Fibroblast of lung (primary cell): ENCODE results near the gene WNT9A.

Experiments used
- EZH2 ChIP-seq: IDR thresholded peaks from 2 replicates; pipeline ENCODE4 v1.5.1; 2012; ENCODE audit warnings: low read length, control low read depth, mild to moderate bottlenecking; ENCODE audit errors: missing control alignments
- TF ChIP-seq, protein P1 (sequence below), 2 donors: IDR thresholded peaks in 1 of 2; conservative IDR thresholded peaks in 1 of 2; 1 replicate in 1 of 2; 2 replicates in 1 of 2; pipeline ENCODE4 v1.5.1; 2011 to 2012; ENCODE audit warnings: low read length in 2 of 2, control low read depth in 1 of 2, inconsistent platforms in 1 of 2, low read depth in 1 of 2, mild to moderate bottlenecking in 1 of 2

DNA sequence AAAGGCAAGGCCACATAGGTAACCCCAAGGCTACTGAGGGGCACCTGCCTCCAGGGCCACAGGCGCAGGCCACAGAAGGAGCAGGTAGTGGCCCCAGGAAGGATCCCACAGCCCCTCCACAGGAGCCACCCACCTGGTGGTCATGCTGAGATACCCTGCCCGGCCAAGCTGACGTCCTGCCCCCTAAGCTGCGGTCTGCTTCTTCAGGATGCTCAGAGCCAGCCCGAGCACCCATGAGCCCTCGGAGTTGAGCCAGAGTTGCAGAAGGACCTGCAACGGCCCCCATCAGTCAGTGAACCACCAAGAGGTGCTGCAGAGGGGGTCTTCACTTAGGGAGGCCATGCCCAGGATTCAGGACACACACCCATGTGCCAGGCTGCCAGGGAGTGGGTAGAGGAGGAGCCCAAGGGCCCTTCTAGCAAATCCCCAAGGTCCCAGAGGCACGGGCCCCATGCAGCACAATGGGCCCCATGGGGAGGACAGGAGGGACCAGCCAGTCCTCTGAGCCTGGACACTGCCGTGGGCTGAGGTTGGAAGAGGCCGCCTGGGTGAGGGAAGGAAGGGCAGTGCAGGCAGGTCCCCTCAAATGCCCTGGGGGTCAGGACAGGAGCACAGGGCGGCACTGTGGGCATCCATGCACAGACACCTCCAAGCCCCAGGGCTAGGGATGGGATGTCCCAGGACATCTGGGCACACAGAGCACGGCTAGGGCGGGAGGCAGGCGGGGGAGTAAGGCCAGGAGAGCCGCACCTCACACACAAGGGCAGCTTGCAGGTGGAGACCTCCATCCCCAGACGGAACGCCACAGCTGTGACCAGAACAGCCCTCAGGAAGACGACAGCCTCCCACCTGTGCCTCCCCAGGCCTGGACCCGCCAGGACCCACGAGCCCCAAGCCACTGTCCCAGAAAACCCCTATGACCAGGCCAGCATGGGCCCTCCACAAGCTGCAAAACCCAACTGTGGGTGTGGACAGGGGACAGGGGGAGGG is 20.5 kb downstream of the WNT9A start:
- TF ChIP-seq, protein P1, sequence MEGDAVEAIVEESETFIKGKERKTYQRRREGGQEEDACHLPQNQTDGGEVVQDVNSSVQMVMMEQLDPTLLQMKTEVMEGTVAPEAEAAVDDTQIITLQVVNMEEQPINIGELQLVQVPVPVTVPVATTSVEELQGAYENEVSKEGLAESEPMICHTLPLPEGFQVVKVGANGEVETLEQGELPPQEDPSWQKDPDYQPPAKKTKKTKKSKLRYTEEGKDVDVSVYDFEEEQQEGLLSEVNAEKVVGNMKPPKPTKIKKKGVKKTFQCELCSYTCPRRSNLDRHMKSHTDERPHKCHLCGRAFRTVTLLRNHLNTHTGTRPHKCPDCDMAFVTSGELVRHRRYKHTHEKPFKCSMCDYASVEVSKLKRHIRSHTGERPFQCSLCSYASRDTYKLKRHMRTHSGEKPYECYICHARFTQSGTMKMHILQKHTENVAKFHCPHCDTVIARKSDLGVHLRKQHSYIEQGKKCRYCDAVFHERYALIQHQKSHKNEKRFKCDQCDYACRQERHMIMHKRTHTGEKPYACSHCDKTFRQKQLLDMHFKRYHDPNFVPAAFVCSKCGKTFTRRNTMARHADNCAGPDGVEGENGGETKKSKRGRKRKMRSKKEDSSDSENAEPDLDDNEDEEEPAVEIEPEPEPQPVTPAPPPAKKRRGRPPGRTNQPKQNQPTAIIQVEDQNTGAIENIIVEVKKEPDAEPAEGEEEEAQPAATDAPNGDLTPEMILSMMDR (conservative IDR thresholded peaks at IDR 0.05 in 1 of 2, IDR thresholded peaks at IDR 0.05 in 1 of 2; ENCODE audit: low read depth in 1 of 2, low read length in 2 of 2) = no peak
- no peak for TF ChIP-seq EZH2
